OCI-LY1 (cell line): ENCODE data around the gene MSH3.

Source experiments
- H2AFZ ChIP-seq: fragments of 200-600 bp; sonication (generic), shearing (Covaris generic); 2 replicates; pipeline ENCODE4 v1.6.0; 2014; ENCODE audit warnings: antibody characterized with exemption, mild to moderate bottlenecking, low read length
- H3F3A ChIP-seq: fragments of 200-600 bp; sonication (generic), shearing (Covaris generic); 2 replicates; pipeline ENCODE4 v1.6.0; 2014; ENCODE audit warnings: mild to moderate bottlenecking, antibody characterized with exemption, low read length, moderate library complexity; ENCODE audit not compliant: insufficient read depth
- H3K27ac ChIP-seq: fragments of 200-600 bp; sonication (generic); 2 replicates; pipeline ENCODE4 v1.5.1; 2014; ENCODE audit warnings: low read length, mixed run types, mild to moderate bottlenecking, low read depth; ENCODE audit not compliant: poor library complexity, severe bottlenecking
- H3K27me3 ChIP-seq: fragments of 200-600 bp; sonication (generic); 2 replicates; pipeline ENCODE4 v1.6.0; 2014; ENCODE audit warnings: antibody characterized with exemption, mild to moderate bottlenecking, low read length, moderate library complexity; ENCODE audit not compliant: insufficient read depth
- H3K36me3 ChIP-seq: fragments of 200-600 bp; sonication (generic); 2 replicates; pipeline ENCODE4 v1.6.1; 2014; ENCODE audit warnings: mild to moderate bottlenecking, antibody characterized with exemption, low read length, moderate library complexity, mixed read lengths; ENCODE audit not compliant: insufficient read depth
- H3K4me1 ChIP-seq: fragments of 200-600 bp; sonication (generic); 2 replicates; pipeline ENCODE4 v1.5.1; 2014; ENCODE audit warnings: mild to moderate bottlenecking, low read length, moderate library complexity; ENCODE audit not compliant: insufficient read depth, severe bottlenecking
- H3K4me2 ChIP-seq: fragments of 200-600 bp; sonication (generic), shearing (Covaris generic); 2 replicates; pipeline ENCODE4 v1.6.1; 2014; ENCODE audit warnings: low read length
- H3K4me3 ChIP-seq: fragments of 200-600 bp; sonication (generic); 2 replicates; pipeline ENCODE4 v1.5.1; 2014; ENCODE audit warnings: low read length, low read depth, mild to moderate bottlenecking, mixed read lengths; ENCODE audit not compliant: poor library complexity, severe bottlenecking
- H3K79me2 ChIP-seq: fragments of 200-600 bp; shearing (Covaris generic); 2 replicates; pipeline ENCODE4 v1.6.1; 2016; ENCODE audit warnings: mixed run types, low read length, mixed read lengths; ENCODE audit not compliant: insufficient read depth
- H3K9ac ChIP-seq: fragments of 200-600 bp; sonication (generic), shearing (Covaris generic); 2 replicates; pipeline ENCODE4 v1.6.1; 2014; ENCODE audit warnings: mild to moderate bottlenecking, low read length, mixed read lengths
- H3K9me2 ChIP-seq: fragments of 200-600 bp; sonication (generic), shearing (Covaris generic); 2 replicates; pipeline ENCODE4 v1.6.1; 2014; ENCODE audit warnings: low read depth, mild to moderate bottlenecking, low read length, mixed read lengths
- H3K9me3 ChIP-seq: fragments of 200-600 bp; shearing (Covaris generic); 2 replicates; pipeline ENCODE4 v1.6.1; 2014; ENCODE audit warnings: low read length, mixed read lengths
- H4K20me1 ChIP-seq: fragments of 200-600 bp; sonication (generic), shearing (Covaris generic); 2 replicates; pipeline ENCODE4 v1.6.0; 2016; ENCODE audit warnings: mild to moderate bottlenecking, low read length; ENCODE audit not compliant: insufficient read depth
- CTCF ChIP-seq: fragments of 200-600 bp; sonication (generic), shearing (Covaris generic); IDR thresholded peaks from 2 replicates; pipeline ENCODE4 v1.5.1; 2017; ENCODE audit warnings: mild to moderate bottlenecking, antibody characterized with exemption, low read length, moderate library complexity, mixed read lengths
- EZH2 ChIP-seq: fragments of 200-600 bp; sonication (generic), shearing (Covaris generic); IDR thresholded peaks from 2 replicates; pipeline ENCODE4 v1.8.0; 2017; ENCODE audit warnings: borderline replicate concordance, mixed run types, mild to moderate bottlenecking, antibody characterized with exemption, low read length, moderate library complexity, mixed read lengths

The MSH3 gene

GRCh38 chr5:80738466-80738865 lies 84.0 kb downstream of the MSH3 start:
- TF ChIP-seq EZH2 (no peak), CTCF (no peak)
- Histone ChIP-seq H3K4me2 (no peak overlapping the region), H2AFZ (no peak overlapping the region), H3K4me1 (no peaks in the 10 kb centered on the region), H3K9ac (no peak overlapping the region), H3K79me2 (no peaks in the 10 kb centered on the region), H3K36me3 (peaks cover 22% of the 10 kb centered on the region), H3K27me3 (no peaks in the 10 kb centered on the region), H3K9me3 (no peaks in the 10 kb centered on the region), H3K27ac (no peak overlapping the region), H3K4me3 (no peak overlapping the region), H3F3A (no peaks in the 10 kb centered on the region), H4K20me1 (no peaks in the 10 kb centered on the region), H3K9me2 (no peaks in the 10 kb centered on the region)

- H2AFZ ChIP-seq: no peak overlapping the region
- peaks cover 21% of the 10 kb centered on the region for H3K36me3 ChIP-seq
- no peak overlapping the region for H3K4me2 ChIP-seq
- H3K27ac ChIP-seq: no peak overlapping the region
- H3K4me3 ChIP-seq: no peak overlapping the region
- no peaks in the 10 kb centered on the region for H3F3A ChIP-seq
- no peaks in the 10 kb centered on the region for H3K27me3 ChIP-seq
- no peaks in the 10 kb centered on the region for H3K9me2 ChIP-seq
- no peaks in the 10 kb centered on the region for H4K20me1 ChIP-seq
- no peak overlapping the region for H3K9ac ChIP-seq
- TF ChIP-seq CTCF (no peak), EZH2 (no peak)
- H3K9me3 ChIP-seq: 0 out of 2 replicates have a peak, but pooled peaks cover under 1% of the 10 kb centered on the region
- no peaks in the 10 kb centered on the region for H3K79me2 ChIP-seq
- H3K4me1 ChIP-seq: no peaks in the 10 kb centered on the region
Measured at GRCh38 chr5:80739057-80739456, 84.6 kb downstream of the MSH3 start.

GRCh38 chr5:80739496-80739895 lies 85.0 kb downstream of the MSH3 start:
- Histone ChIP-seq H3K9me2 (no peaks in the 10 kb centered on the region), H3K79me2 (no peaks in the 10 kb centered on the region), H3K27me3 (no peaks in the 10 kb centered on the region), H3K4me2 (no peak overlapping the region), H3K9ac (no peak overlapping the region), H3K4me1 (no peaks in the 10 kb centered on the region), H3K4me3 (no peak overlapping the region), H2AFZ (no peak overlapping the region), H4K20me1 (no peaks in the 10 kb centered on the region), H3K36me3 (peaks cover 25% of the 10 kb centered on the region), H3K9me3 (0 out of 2 replicates have a peak, but pooled peaks cover 2% of the 10 kb centered on the region), H3K27ac (no peak overlapping the region), H3F3A (no peaks in the 10 kb centered on the region)
- TF ChIP-seq EZH2: no peak
- no peak for TF ChIP-seq CTCF
